ENCODE measurements around the gene SMYD3. TPM values are rescaled to one million over a fixed set of nuclear protein-coding genes. Genes with fewer than 3 reads are reported as not detected.

The SMYD3 gene
- total and polyA plus RNA-seq, 9 of the 15 experiments (the other 6 are each of a cell fraction or from before 2014, with no cell fraction given): 128 to 440 (median 197) TPM

DNA sequence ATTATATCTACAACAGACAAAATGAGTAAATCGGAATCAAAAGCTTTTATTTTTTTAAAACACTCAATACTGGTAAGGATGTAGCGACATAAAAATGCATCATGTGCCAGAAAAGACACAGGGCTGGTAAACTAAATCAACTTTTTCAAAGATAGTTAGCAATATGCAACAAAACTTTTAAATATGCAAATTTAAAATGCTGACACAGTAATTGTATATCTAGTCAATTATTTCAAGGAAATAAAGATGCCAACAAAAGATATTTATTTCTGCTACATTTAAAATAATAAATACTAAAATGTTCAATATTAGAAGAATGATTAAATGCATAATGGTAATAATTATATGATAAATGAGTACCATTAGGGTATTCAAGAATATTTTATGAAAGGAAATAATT lies 295.1 kb downstream of the SMYD3 start (continued):
- no peak for TF ChIP-seq SAP30 (IDR thresholded peaks at IDR 0.05; ENCODE audit: borderline replicate concordance, insufficient read depth, low read depth, low read length, poor library complexity, severe bottlenecking)
- no peak for TF ChIP-seq ZNF23 (CRISPR knock-in tag; IDR thresholded peaks at IDR 0.05)

DNA sequence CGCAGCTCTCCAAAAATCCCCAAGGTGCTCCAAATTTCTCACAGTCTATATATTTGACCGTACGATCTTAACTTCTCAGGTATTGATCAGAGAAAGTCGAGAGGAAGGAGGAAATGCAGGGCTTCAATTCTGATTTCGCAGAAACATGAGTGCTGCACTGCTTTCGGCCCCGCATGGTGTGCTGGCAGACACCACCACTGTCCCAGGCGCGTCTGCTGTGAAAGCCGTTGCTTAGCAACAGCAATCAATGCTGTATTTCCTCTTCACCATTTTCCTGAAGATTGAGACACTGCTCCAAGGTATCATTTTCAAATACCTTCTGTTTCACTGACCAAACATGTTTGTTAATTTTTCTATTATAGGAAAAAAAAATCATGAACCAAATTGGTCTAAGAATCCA lies 296.3 kb downstream of the SMYD3 start:
- no TSS peak for BruUV-seq (replicated peaks)
- H3K4me2 ChIP-seq (ENCODE audit: insufficient read depth, low read length): no peak overlapping the region
- H3K4me3 ChIP-seq: no peak overlapping the region
- intact Hi-C loops (cut with micrococcal nuclease): loop anchor here (10.0 kb wide), 1 partner anchor 214 kb away; no protein-coding TSS in a partner anchor
- no peaks in the 10 kb centered on the region for H3K79me2 ChIP-seq (ENCODE audit: control insufficient read depth, insufficient read depth, low read length)
- DNase-seq (ENCODE audit: extremely low read depth in 1 of 4, low spot score in 3 of 4): no peak
- H3K9ac ChIP-seq (ENCODE audit: insufficient read depth in 1 of 2, low read depth in 2 of 2, low read length in 2 of 2): no peak overlapping the region
- ChIA-PET POLR2A (no interaction called here), CTCF (ENCODE audit: low intra/inter-chr PET ratio) (no interaction called here)
- ATAC-seq: no peak
- peaks cover 5 to 30% of the 10 kb centered on the region in 2 experiments for H3K4me1 ChIP-seq (replicated peaks in 1 of 2; ENCODE audit: control insufficient read depth in 2 of 2, insufficient read depth in 2 of 2, low read length in 2 of 2)
- TF ChIP-seq NFIX (CRISPR knock-in tag; IDR thresholded peaks at IDR 0.05; ENCODE audit: low read depth): no peak
- TF ChIP-seq THRAP3 (IDR thresholded peaks at IDR 0.05; ENCODE audit: borderline replicate concordance): no peak
- TF ChIP-seq RFX1 (IDR thresholded peaks at IDR 0.05): peak; percentile 88
- no peak for TF ChIP-seq ZNF253 (CRISPR knock-in tag; conservative IDR thresholded peaks at IDR 0.05)
- no peak for TF ChIP-seq PRDM10 (IDR thresholded peaks at IDR 0.05; ENCODE audit: partially characterized antibody)
- TF ChIP-seq ZBTB9 (CRISPR knock-in tag; IDR thresholded peaks at IDR 0.05): no peak
- H2AFZ ChIP-seq (ENCODE audit: low read depth, low read length): no peak overlapping the region
- H3K9me1 ChIP-seq (ENCODE audit: control insufficient read depth, insufficient read depth, low read length): no peaks in the 10 kb centered on the region
- no peak overlapping the region for H3K27ac ChIP-seq (ENCODE audit: extremely low read depth, low read depth, low read length)
- H3K27me3 ChIP-seq (ENCODE audit: control insufficient read depth in 2 of 2, insufficient read depth in 2 of 2, low read length in 2 of 2): no peaks in the 10 kb centered on the region
- in situ Hi-C loops (cut with MboI): no loop called here
- no peaks in the 10 kb centered on the region for H3K36me3 ChIP-seq (ENCODE audit: control insufficient read depth, insufficient read depth, low read length)
- no peak for FAIRE-seq
- no peaks in the 10 kb centered on the region for H3K9me3 ChIP-seq (replicated peaks; ENCODE audit: control insufficient read depth, insufficient read depth, low read depth, low read length)
- WGBS (ENCODE audit: insufficient coverage, low coverage, missing lambda C conversion rate): 84% methylated on average over 10 of the region's 10 CpGs
- no peaks in the 10 kb centered on the region for H4K20me1 ChIP-seq (replicated peaks; ENCODE audit: control insufficient read depth, insufficient read depth, low read length)

Data from K562 (cell line).